WTC11 (cell line): ENCODE results near the gene MYO5B. TPM values are rescaled to one million over a fixed set of nuclear protein-coding genes. Genes with fewer than 3 reads are reported as not detected.

Experiments used
- ATAC-seq: fragments of 200-7000 bp; cut with Tn5 transposase; 2 replicates; pipeline ENCODE4 v1.10.0; 2021; ENCODE audit warnings: mild to moderate bottlenecking, moderate library complexity
- CTCF ChIA-PET: fragments of 300-600 bp; sonication (Branson Sonifier 250); formaldehyde crosslinking; loops from one replicate; lab custom pipeline; 2021; ENCODE audit warnings: antibody characterized with exemption; lab: Charles Lee
- POLR2A ChIA-PET: fragments of 350-600 bp; sonication (Branson Sonifier 250); formaldehyde crosslinking; loops from one replicate; lab custom pipeline; 2021; ENCODE audit warnings: antibody characterized with exemption; lab: Charles Lee
- DNase-seq: peaks from one replicate; pipeline ENCODE4 v3.0.0; 2021; ENCODE audit warnings: low spot score
- H3K27ac Mint-ChIP-seq: 2 replicates; pipeline ENCODE4 v1.8.0; 2021; ENCODE audit warnings: mixed read lengths
- H3K27me3 Mint-ChIP-seq: 2 replicates; pipeline ENCODE4 v1.8.0; 2021; ENCODE audit warnings: low read depth, mild to moderate bottlenecking, moderate library complexity, mixed read lengths
- H3K36me3 Mint-ChIP-seq: 2 replicates; pipeline ENCODE4 v1.8.0; 2021; ENCODE audit warnings: mixed read lengths
- H3K4me1 Mint-ChIP-seq: 2 replicates; pipeline ENCODE4 v1.8.0; 2022; ENCODE audit warnings: mixed read lengths
- H3K4me3 Mint-ChIP-seq: 2 replicates; pipeline ENCODE4 v1.8.0; 2021; ENCODE audit warnings: mild to moderate bottlenecking, moderate library complexity, mixed read lengths
- H3K9me3 Mint-ChIP-seq: 2 replicates; pipeline ENCODE4 v1.8.0; 2021; ENCODE audit warnings: mixed read lengths
- AFF4 ChIP-seq: sonication (generic); formaldehyde crosslinking; IDR thresholded peaks from 2 replicates; pipeline ENCODE4 v1.8.1; 2023; ENCODE audit warnings: mild to moderate bottlenecking, missing genetic modification reagents, borderline replicate concordance
- AR ChIP-seq: fragments of 250-450 bp; sonication (Bioruptor Pico); IDR thresholded peaks from 2 replicates; pipeline ENCODE4 v1.9.0; 2021; ENCODE audit warnings: mild to moderate bottlenecking
- ATF6 ChIP-seq: sonication (generic); formaldehyde crosslinking; IDR thresholded peaks from 2 replicates; pipeline ENCODE4 v1.8.1; 2023; ENCODE audit warnings: mild to moderate bottlenecking, missing genetic modification reagents
- E2F5 ChIP-seq: sonication (generic); formaldehyde crosslinking; IDR thresholded peaks from 2 replicates; pipeline ENCODE4 v1.8.1; 2022; ENCODE audit warnings: mild to moderate bottlenecking, moderate library complexity, missing genetic modification reagents
- ERG ChIP-seq: fragments of 250-450 bp; sonication (Bioruptor Pico); IDR thresholded peaks from 2 replicates; pipeline ENCODE4 v1.8.0; 2021; ENCODE audit warnings: mild to moderate bottlenecking
- FOXP1 ChIP-seq: sonication (generic); formaldehyde crosslinking; IDR thresholded peaks from 2 replicates; pipeline ENCODE4 v1.8.0; 2022; ENCODE audit warnings: missing genetic modification reagents, mild to moderate bottlenecking, moderate library complexity, borderline replicate concordance
- HMGA2 ChIP-seq: fragments of 250-450 bp; sonication (Bioruptor Pico); IDR thresholded peaks from 2 replicates; pipeline ENCODE4 v1.4.0; 2021; ENCODE audit warnings: mild to moderate bottlenecking, moderate library complexity
- MAX ChIP-seq: sonication (generic); formaldehyde crosslinking; IDR thresholded peaks from 2 replicates; pipeline ENCODE4 v1.8.0; 2022; ENCODE audit warnings: mild to moderate bottlenecking, missing genetic modification reagents
- MXD4 ChIP-seq: fragments of 250-450 bp; sonication (Bioruptor Pico); IDR thresholded peaks from 2 replicates; pipeline ENCODE4 v1.8.0; 2021; ENCODE audit warnings: mild to moderate bottlenecking, moderate library complexity, borderline replicate concordance
- NR2C2 ChIP-seq: sonication (generic); formaldehyde crosslinking; IDR thresholded peaks from 2 replicates; pipeline ENCODE4 v1.8.0; 2022; ENCODE audit warnings: mild to moderate bottlenecking, missing genetic modification reagents
- RELA ChIP-seq: sonication (generic); formaldehyde crosslinking; IDR thresholded peaks from 2 replicates; pipeline ENCODE4 v1.8.1; 2022; ENCODE audit warnings: missing genetic modification reagents, mild to moderate bottlenecking, borderline replicate concordance
- TCF7 ChIP-seq: sonication (generic); formaldehyde crosslinking; IDR thresholded peaks from 2 replicates; pipeline ENCODE4 v1.8.0; 2022; ENCODE audit warnings: mild to moderate bottlenecking, low read depth, missing genetic modification reagents, moderate library complexity
- TP53 ChIP-seq: sonication (generic); formaldehyde crosslinking; IDR thresholded peaks from 2 replicates; pipeline ENCODE4 v1.8.1; 2023; ENCODE audit warnings: mild to moderate bottlenecking, missing genetic modification reagents
- USF2 ChIP-seq: sonication (generic); formaldehyde crosslinking; IDR thresholded peaks from 2 replicates; pipeline ENCODE4 v1.8.1; 2023; ENCODE audit warnings: mild to moderate bottlenecking, missing genetic modification reagents, moderate library complexity
- ZNF317 ChIP-seq: sonication (generic); formaldehyde crosslinking; IDR thresholded peaks from 2 replicates; pipeline ENCODE4 v1.8.1; 2023; ENCODE audit warnings: low read depth, mild to moderate bottlenecking, moderate library complexity, missing genetic modification reagents, borderline replicate concordance
- ZNF532 ChIP-seq: fragments of 250-450 bp; sonication (Bioruptor Pico); IDR thresholded peaks from 2 replicates; pipeline ENCODE4 v1.9.0; 2021; ENCODE audit warnings: mild to moderate bottlenecking, borderline replicate concordance
- total RNA-seq: library from RNA; stranded (reverse); gene quantifications from 3 replicates; pipeline ENCODE4 v1.2.3, GENCODE V29; 2021

Gene MYO5B
- total RNA-seq, 1 experiment from 2014 or later, result 8.7 TPM

GRCh38 chr18:49855711-49856415 lies 339.1 kb downstream of the MYO5B start:
- Mint-ChIP-seq H3K27ac (no peak overlapping the region), H3K27me3 (no peaks in the 10 kb centered on the region), H3K4me3 (no peak overlapping the region), H3K36me3 (no peaks in the 10 kb centered on the region), H3K4me1 (peaks cover 12% of the 10 kb centered on the region), H3K9me3 (no peaks in the 10 kb centered on the region)
- ChIA-PET POLR2A (no interaction called here), CTCF (interaction anchor here (0.8 to 1.3 kb wide), 3 partner anchors 22 to 390 kb away, joined by 3 to 4 read pairs (median 4); no protein-coding TSS in a partner anchor)
- TF ChIP-seq USF2 (CRISPR knock-in tag), result no peak
- TF ChIP-seq ZNF317 (CRISPR knock-in tag), result no peak
- no peak for TF ChIP-seq HMGA2
- TF ChIP-seq ATF6 (CRISPR knock-in tag), result no peak
- TF ChIP-seq RELA (CRISPR knock-in tag), result no peak
- no peak for TF ChIP-seq MAX (CRISPR knock-in tag)
- no peak for TF ChIP-seq AR (CRISPR knock-in tag)
- TF ChIP-seq MXD4 (CRISPR knock-in tag), result no peak
- DNase-seq, result no peak
- no peak for ATAC-seq

- no peaks in the 10 kb centered on the region for H3K27me3 Mint-ChIP-seq
Measured at GRCh38 chr18:49854681-49855080, 340.3 kb downstream of the MYO5B start.

More at GRCh38 chr18:49854681-49855080, 340.3 kb downstream of the MYO5B start:
- no peaks in the 10 kb centered on the region for H3K9me3 Mint-ChIP-seq
- no peak for TF ChIP-seq ERG (CRISPR knock-in tag)
- TF ChIP-seq E2F5 (CRISPR knock-in tag), result no peak
- TF ChIP-seq ZNF532 (CRISPR knock-in tag), result no peak
- TF ChIP-seq FOXP1, result no peak
- no peak for TF ChIP-seq TP53
- no peak for TF ChIP-seq AFF4 (CRISPR knock-in tag)
- TF ChIP-seq NR2C2 (CRISPR knock-in tag), result no peak
- no peak for TF ChIP-seq TCF7
- no peak overlapping the region for H3K27ac Mint-ChIP-seq
- DNase-seq (no peak), ATAC-seq (no peak)
- POLR2A ChIA-PET, result no interaction called here
- no peaks in the 10 kb centered on the region for H3K36me3 Mint-ChIP-seq
- peaks cover 16% of the 10 kb centered on the region for H3K4me1 Mint-ChIP-seq
- CTCF ChIA-PET, result interaction anchor here (0.8 kb wide), 1 partner anchor 349 kb away, joined by 3 read pairs; no protein-coding TSS in a partner anchor
- H3K4me3 Mint-ChIP-seq, result no peak overlapping the region
